Skeletal muscle satellite cell (primary cell): ENCODE results near the gene GATA5.

Experiments
- H3K27me3 ChIP-seq: 2 replicates; pipeline ENCODE4 v1.7.0; 2013; ENCODE audit warnings: low read length; ENCODE audit not compliant: control insufficient read depth, insufficient read depth
- H3K36me3 ChIP-seq: 2 replicates; pipeline ENCODE4 v1.7.0; 2013; ENCODE audit warnings: mild to moderate bottlenecking, control low read depth, low read length; ENCODE audit not compliant: insufficient read depth
- H3K4me1 ChIP-seq: 2 replicates; pipeline ENCODE4 v1.7.0; 2013; ENCODE audit warnings: low read length; ENCODE audit not compliant: control insufficient read depth, insufficient read depth
- H3K4me2 ChIP-seq: 2 replicates; pipeline ENCODE4 v1.7.0; 2013; ENCODE audit warnings: mild to moderate bottlenecking, low read length
- H3K4me3 ChIP-seq: 2 replicates; pipeline ENCODE4 v1.7.0; 2013; ENCODE audit warnings: low read length
- H3K9ac ChIP-seq: 2 replicates; pipeline ENCODE4 v1.7.0; 2013; ENCODE audit warnings: mild to moderate bottlenecking, low read depth, low read length, moderate library complexity
- H3K9me3 ChIP-seq: replicated peaks from 2 replicates; pipeline ENCODE4 v1.7.0; 2013; ENCODE audit warnings: mild to moderate bottlenecking, control low read depth, low read length

Gene GATA5

GRCh38 chr20:62466072-62466760 is 9.6 kb downstream of the GATA5 start:
- H3K4me3 ChIP-seq = no peak overlapping the region
- H3K9me3 ChIP-seq = no peaks in the 10 kb centered on the region
- peaks cover 38% of the 10 kb centered on the region for H3K27me3 ChIP-seq
- H3K4me1 ChIP-seq = no peaks in the 10 kb centered on the region
- no peaks in the 10 kb centered on the region for H3K36me3 ChIP-seq
- no peak overlapping the region for H3K9ac ChIP-seq
- H3K4me2 ChIP-seq = no peak overlapping the region

- Histone ChIP-seq H3K27me3 (peaks cover 35% of the 10 kb centered on the region), H3K4me3 (no peak overlapping the region)
Observed at GRCh38 chr20:62464990-62465389, 10.8 kb downstream of the GATA5 start.

GRCh38 chr20:62464425-62464770 is 11.4 kb downstream of the GATA5 start:
- H3K9ac ChIP-seq = no peak overlapping the region
- H3K4me2 ChIP-seq = no peak overlapping the region
- peaks cover 31% of the 10 kb centered on the region for H3K27me3 ChIP-seq
- H3K36me3 ChIP-seq = no peaks in the 10 kb centered on the region
- no peak overlapping the region for H3K4me3 ChIP-seq
- H3K4me1 ChIP-seq = no peaks in the 10 kb centered on the region
- no peaks in the 10 kb centered on the region for H3K9me3 ChIP-seq

More at GRCh38 chr20:62464990-62465389, 10.8 kb downstream of the GATA5 start:
- no peaks in the 10 kb centered on the region for H3K4me1 ChIP-seq
- no peaks in the 10 kb centered on the region for H3K9me3 ChIP-seq
- no peak overlapping the region for H3K4me2 ChIP-seq
- no peaks in the 10 kb centered on the region for H3K36me3 ChIP-seq
- no peak overlapping the region for H3K9ac ChIP-seq

DNA sequence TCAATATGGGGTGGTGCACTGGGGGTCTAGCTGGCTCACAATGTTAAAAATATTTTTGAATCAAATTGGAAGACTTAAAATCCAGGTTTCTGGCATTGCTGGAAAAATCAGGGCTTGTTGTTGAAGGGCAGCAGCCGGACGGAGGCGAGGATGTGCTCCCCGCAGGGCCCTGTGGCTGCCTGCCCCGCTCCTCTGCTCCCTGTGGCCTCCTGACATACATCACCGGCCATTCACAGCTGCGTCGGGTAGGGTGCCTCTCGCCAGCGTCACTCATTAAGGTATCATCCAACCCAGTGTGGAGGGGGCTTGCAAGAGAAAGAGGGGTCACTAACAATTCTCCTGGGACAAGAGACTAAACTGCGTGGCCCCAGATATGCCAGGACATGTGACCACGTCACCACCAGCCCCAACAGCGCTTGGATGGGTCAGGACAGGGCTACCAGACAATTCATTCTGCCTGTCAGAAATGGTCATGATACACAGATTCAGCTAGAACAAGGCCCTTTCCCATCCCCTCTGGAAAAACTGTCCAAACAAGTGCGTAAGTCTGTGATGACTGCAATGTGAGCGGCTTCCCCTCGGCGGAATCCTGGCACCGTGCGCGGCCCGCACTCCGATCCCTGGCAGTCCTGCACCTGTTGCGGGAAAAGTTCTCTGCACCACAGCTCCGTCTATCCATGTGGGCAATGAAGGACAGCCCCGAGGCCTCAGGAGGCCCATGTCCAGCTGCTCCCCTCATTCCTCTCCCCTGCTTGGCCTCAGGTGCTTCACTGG is 12.0 kb downstream of the GATA5 start:
- Histone ChIP-seq H3K9ac (no peak overlapping the region), H3K4me2 (no peak overlapping the region), H3K36me3 (no peaks in the 10 kb centered on the region), H3K4me3 (no peak overlapping the region), H3K27me3 (peaks cover 25% of the 10 kb centered on the region), H3K4me1 (no peaks in the 10 kb centered on the region), H3K9me3 (no peaks in the 10 kb centered on the region)

DNA sequence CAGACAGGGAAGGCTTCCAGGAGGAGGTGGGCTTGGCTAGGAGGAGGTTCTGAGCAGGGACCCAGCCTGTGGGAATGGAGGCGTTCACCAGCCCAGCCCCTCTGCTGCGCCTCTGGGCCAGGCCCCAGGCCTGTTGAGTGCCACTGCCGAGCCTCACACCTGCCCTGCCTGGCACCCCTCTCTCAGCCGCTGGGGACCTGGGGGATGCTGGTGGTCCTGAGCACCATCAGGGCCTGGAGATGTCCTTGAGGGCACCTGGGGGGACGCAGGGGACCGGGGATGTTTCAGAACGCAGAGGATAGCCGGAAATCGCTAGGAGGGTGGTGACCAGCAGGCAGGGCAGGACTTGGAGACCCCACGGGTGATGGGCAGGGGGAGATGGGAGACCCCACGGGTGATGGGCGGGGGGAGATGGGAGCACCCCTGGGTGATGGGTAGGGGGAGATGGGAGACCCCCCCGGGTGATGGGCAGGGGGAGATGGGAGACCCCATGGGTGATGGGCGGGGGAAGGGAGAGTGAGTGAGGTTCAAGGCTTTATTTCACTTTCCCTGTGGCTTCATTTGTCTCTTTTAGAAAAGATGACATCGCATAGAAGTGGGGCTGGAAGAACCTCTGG is 12.7 kb downstream of the GATA5 start:
- Histone ChIP-seq H3K4me1 (no peaks in the 10 kb centered on the region), H3K9ac (no peak overlapping the region), H3K4me2 (no peak overlapping the region), H3K4me3 (no peak overlapping the region), H3K27me3 (peaks cover 22% of the 10 kb centered on the region), H3K9me3 (no peaks in the 10 kb centered on the region), H3K36me3 (no peaks in the 10 kb centered on the region)

- Histone ChIP-seq H3K36me3 (no peaks in the 10 kb centered on the region), H3K4me1 (no peaks in the 10 kb centered on the region), H3K9ac (no peak overlapping the region), H3K4me2 (no peak overlapping the region), H3K9me3 (no peaks in the 10 kb centered on the region), H3K27me3 (peaks cover 23% of the 10 kb centered on the region), H3K4me3 (no peak overlapping the region)
Observed at GRCh38 chr20:62461834-62462233, 14.0 kb downstream of the GATA5 start.

DNA sequence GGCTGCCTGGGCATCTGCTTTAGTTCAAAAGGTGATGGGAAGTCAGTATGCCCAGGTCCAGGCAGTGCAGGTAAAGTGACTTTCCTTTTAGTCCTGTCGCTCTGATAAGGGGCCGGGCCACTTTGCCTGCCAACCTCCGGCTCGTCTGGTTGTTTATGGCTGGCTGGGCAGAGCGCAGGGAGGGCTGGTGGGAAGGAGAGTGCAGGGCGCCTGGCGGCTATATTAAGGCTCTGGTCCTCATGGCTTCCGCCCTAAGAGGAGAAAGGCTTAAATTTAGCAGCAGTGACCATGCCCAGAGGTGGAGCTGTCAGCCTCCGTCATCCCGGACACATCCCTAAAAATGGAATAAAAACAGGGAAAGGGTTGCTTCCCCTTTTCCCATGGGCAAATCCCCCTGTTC is 14.6 kb downstream of the GATA5 start:
- no peak overlapping the region for H3K4me3 ChIP-seq
- H3K9me3 ChIP-seq = no peaks in the 10 kb centered on the region
- H3K27me3 ChIP-seq = peaks cover 29% of the 10 kb centered on the region
- H3K36me3 ChIP-seq = no peaks in the 10 kb centered on the region
- no peaks in the 10 kb centered on the region for H3K4me1 ChIP-seq
- no peak overlapping the region for H3K9ac ChIP-seq
- no peak overlapping the region for H3K4me2 ChIP-seq

- Histone ChIP-seq H3K4me2 (no peak overlapping the region), H3K27me3 (peaks cover 31% of the 10 kb centered on the region)
Observed at GRCh38 chr20:62460678-62461077, 15.1 kb downstream of the GATA5 start.

GRCh38 chr20:62459488-62459887 is 16.3 kb downstream of the GATA5 start:
- Histone ChIP-seq H3K9ac (no peak overlapping the region), H3K36me3 (no peaks in the 10 kb centered on the region), H3K4me2 (no peak overlapping the region), H3K9me3 (no peaks in the 10 kb centered on the region), H3K4me3 (no peak overlapping the region), H3K27me3 (peaks cover 31% of the 10 kb centered on the region), H3K4me1 (no peaks in the 10 kb centered on the region)

More at GRCh38 chr20:62460678-62461077, 15.1 kb downstream of the GATA5 start:
- Histone ChIP-seq H3K9me3 (no peaks in the 10 kb centered on the region), H3K4me3 (no peak overlapping the region), H3K9ac (no peak overlapping the region), H3K36me3 (no peaks in the 10 kb centered on the region), H3K4me1 (no peaks in the 10 kb centered on the region)

- H3K4me3 ChIP-seq = no peak overlapping the region
- no peaks in the 10 kb centered on the region for H3K4me1 ChIP-seq
- peaks cover 32% of the 10 kb centered on the region for H3K27me3 ChIP-seq
- H3K4me2 ChIP-seq = no peak overlapping the region
- no peaks in the 10 kb centered on the region for H3K36me3 ChIP-seq
- H3K9ac ChIP-seq = no peak overlapping the region
- no peaks in the 10 kb centered on the region for H3K9me3 ChIP-seq
Observed at GRCh38 chr20:62458275-62459251, 17.2 kb downstream of the GATA5 start.

- Histone ChIP-seq H3K27me3 (peaks cover 34% of the 10 kb centered on the region), H3K4me3 (no peak overlapping the region), H3K36me3 (no peaks in the 10 kb centered on the region), H3K9me3 (no peaks in the 10 kb centered on the region), H3K9ac (no peak overlapping the region), H3K4me1 (no peaks in the 10 kb centered on the region), H3K4me2 (no peak overlapping the region)
Observed at GRCh38 chr20:62457831-62458230, 18.0 kb downstream of the GATA5 start.
